Measurements from ENCODE around the gene NR2C2AP.

The NR2C2AP gene, protein sequence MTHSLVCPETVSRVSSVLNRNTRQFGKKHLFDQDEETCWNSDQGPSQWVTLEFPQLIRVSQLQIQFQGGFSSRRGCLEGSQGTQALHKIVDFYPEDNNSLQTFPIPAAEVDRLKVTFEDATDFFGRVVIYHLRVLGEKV

GRCh38 chr19:19203012-19203856 lies at the start of gene NR2C2AP:
TSS of gene NR2C2AP (minus strand) at chr19:19203414. CDS start at chr19:19203060, 354 bp downstream.
- peak within 1 kb of the TSS; percentile 89 for H3K27ac Mint-ChIP-seq

GRCh38 chr19:19250196-19250801 lies 47.1 kb upstream of the NR2C2AP start:
- H3K27ac Mint-ChIP-seq, result no peak overlapping the region
- no peak overlapping the region for H3K4me3 Mint-ChIP-seq
- H3K36me3 Mint-ChIP-seq (ENCODE audit: low read depth), result no peaks in the 10 kb centered on the region
- H3K27me3 Mint-ChIP-seq, result peaks cover 41% of the 10 kb centered on the region
- no peaks in the 10 kb centered on the region for H3K9me3 Mint-ChIP-seq
- no peaks in the 10 kb centered on the region for H3K4me1 Mint-ChIP-seq (ENCODE audit: low read depth)

More at GRCh38 chr19:19203012-19203856, at the start of gene NR2C2AP:
- peaks cover 13% of the 10 kb centered on the region for H3K36me3 Mint-ChIP-seq (ENCODE audit: low read depth)
- H3K4me3 Mint-ChIP-seq, result peak within 1 kb of the TSS; percentile 89
- no peaks in the 10 kb centered on the region for H3K9me3 Mint-ChIP-seq
- peaks cover 5% of the 10 kb centered on the region for H3K27me3 Mint-ChIP-seq
- peaks cover 28% of the 10 kb centered on the region for H3K4me1 Mint-ChIP-seq (ENCODE audit: low read depth)

DNA sequence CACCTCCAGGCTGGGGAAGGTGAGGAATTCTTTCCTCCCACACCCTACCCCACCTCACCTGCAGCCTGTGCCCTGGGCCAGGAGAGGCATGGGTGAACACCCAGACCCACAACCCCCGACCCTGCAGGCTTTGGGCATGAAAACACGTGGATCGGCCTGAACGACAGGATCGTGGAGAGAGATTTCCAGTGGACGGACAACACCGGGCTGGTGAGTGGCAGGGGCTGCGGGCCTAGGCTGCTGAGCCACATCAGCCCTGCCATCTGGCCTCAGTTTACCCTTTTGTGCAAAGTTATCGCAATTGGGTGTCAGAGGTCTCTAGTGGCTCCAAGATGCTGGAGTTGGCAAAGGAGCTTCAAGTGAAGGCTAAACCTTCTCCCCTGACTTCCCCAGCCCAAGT lies 37.3 kb upstream of the NR2C2AP start:
- Mint-ChIP-seq H3K4me3 (no peak overlapping the region), H3K27me3 (no peaks in the 10 kb centered on the region), H3K27ac (no peak overlapping the region), H3K36me3 (ENCODE audit: low read depth) (no peaks in the 10 kb centered on the region), H3K9me3 (peaks cover 7% of the 10 kb centered on the region), H3K4me1 (ENCODE audit: low read depth) (no peaks in the 10 kb centered on the region)

GRCh38 chr19:19239675-19240074 lies 36.5 kb upstream of the NR2C2AP start:
- Mint-ChIP-seq H3K36me3 (ENCODE audit: low read depth) (no peaks in the 10 kb centered on the region), H3K27me3 (no peaks in the 10 kb centered on the region), H3K4me1 (ENCODE audit: low read depth) (no peaks in the 10 kb centered on the region), H3K4me3 (no peak overlapping the region), H3K9me3 (peaks cover 7% of the 10 kb centered on the region), H3K27ac (no peak overlapping the region)

GRCh38 chr19:19238126-19238894 lies 35.1 kb upstream of the NR2C2AP start:
- Mint-ChIP-seq H3K27me3 (no peaks in the 10 kb centered on the region), H3K4me1 (ENCODE audit: low read depth) (no peaks in the 10 kb centered on the region), H3K27ac (no peak overlapping the region), H3K4me3 (no peak overlapping the region), H3K36me3 (ENCODE audit: low read depth) (no peaks in the 10 kb centered on the region), H3K9me3 (peaks cover 18% of the 10 kb centered on the region)

GRCh38 chr19:19236173-19236572 lies 33.0 kb upstream of the NR2C2AP start:
- H3K4me3 Mint-ChIP-seq, result no peak overlapping the region
- no peaks in the 10 kb centered on the region for H3K27me3 Mint-ChIP-seq
- no peaks in the 10 kb centered on the region for H3K36me3 Mint-ChIP-seq (ENCODE audit: low read depth)
- H3K9me3 Mint-ChIP-seq, result peaks cover 19% of the 10 kb centered on the region
- no peak overlapping the region for H3K27ac Mint-ChIP-seq
- H3K4me1 Mint-ChIP-seq (ENCODE audit: low read depth), result no peaks in the 10 kb centered on the region

DNA sequence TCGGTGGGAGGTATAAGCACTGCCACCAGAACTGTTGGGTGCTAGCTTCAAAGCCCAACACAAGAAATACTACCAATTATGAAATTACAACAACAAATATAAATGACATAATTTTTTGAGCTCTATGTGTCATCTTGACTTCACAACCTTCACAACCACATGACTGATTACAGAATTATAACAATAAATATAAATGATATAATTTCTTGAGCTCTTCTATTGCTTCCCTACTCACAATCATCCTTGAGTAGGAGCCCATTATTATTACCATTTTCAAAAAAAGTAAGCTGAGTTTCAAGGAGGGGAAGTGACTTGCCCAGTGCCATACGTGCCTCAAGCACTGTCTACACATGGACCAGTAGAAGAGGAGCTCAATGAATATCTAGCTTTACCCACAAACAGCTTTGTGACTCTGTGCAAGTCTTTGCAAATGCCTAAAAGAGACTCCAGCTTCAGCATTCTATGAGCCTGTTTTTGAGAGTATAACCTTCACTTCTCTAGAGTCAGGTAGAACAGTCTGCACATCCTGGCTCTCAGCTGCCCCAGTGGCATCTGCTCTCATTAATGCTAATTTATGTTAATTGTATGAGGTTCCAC lies 31.1 kb upstream of the NR2C2AP start:
- Mint-ChIP-seq H3K4me3 (no peak overlapping the region), H3K27me3 (no peaks in the 10 kb centered on the region), H3K27ac (no peak overlapping the region)

GRCh38 chr19:19232261-19232721 lies 29.1 kb upstream of the NR2C2AP start:
- Mint-ChIP-seq H3K4me1 (ENCODE audit: low read depth) (no peaks in the 10 kb centered on the region), H3K27me3 (peaks cover 12% of the 10 kb centered on the region), H3K9me3 (peaks cover 19% of the 10 kb centered on the region), H3K4me3 (no peak overlapping the region), H3K36me3 (ENCODE audit: low read depth) (no peaks in the 10 kb centered on the region), H3K27ac (no peak overlapping the region)

More for the DNA sequence above, 31.1 kb upstream of the NR2C2AP start:
- H3K9me3 Mint-ChIP-seq, result peaks cover 19% of the 10 kb centered on the region
- H3K4me1 Mint-ChIP-seq (ENCODE audit: low read depth), result no peaks in the 10 kb centered on the region
- H3K36me3 Mint-ChIP-seq (ENCODE audit: low read depth), result no peaks in the 10 kb centered on the region

DNA sequence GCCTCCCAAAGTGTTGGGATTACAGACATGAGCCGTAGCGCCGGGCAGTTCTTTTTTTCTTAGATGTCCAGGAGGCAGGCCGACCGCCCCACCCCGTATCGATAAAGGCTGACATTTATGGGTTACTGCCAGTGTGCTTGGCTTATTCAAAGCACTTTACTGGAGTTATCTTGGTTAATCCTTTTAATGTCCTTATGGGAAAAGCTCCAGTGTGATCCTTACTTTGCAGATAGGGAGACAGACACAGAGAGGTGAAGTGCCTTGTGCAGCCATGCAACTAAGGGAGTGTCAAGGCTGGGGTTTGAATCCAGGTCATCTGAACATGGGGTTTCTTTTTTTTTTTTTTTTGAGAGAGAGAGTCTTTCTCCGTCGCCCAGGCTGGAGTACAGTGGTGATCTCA lies 27.8 kb upstream of the NR2C2AP start:
- Mint-ChIP-seq H3K9me3 (peaks cover 15% of the 10 kb centered on the region), H3K27ac (no peak overlapping the region), H3K4me3 (no peak overlapping the region), H3K36me3 (ENCODE audit: low read depth) (no peaks in the 10 kb centered on the region), H3K4me1 (ENCODE audit: low read depth) (no peaks in the 10 kb centered on the region), H3K27me3 (peaks cover 16% of the 10 kb centered on the region)

DNA sequence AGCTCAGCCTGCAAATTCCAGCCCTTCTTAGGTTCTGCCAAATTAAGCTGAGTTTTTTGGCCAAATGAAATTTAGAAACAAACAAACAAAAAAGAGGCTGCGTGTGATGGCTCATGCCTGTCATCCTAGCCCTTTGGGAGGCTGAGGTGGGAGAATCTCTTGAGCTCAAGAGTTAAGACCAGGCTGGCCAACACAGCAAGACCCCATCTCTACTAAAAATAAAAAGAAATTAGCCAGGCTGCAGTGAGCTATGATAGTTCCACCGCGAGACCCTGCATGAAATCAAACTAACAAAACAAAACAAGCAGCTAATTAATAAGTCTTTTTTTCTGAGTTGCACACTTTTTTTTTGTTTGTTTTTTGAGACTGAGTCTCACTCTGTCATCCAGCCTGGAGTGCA lies 26.5 kb upstream of the NR2C2AP start:
- no peak overlapping the region for H3K4me3 Mint-ChIP-seq
- no peak overlapping the region for H3K27ac Mint-ChIP-seq
- peaks cover 16% of the 10 kb centered on the region for H3K27me3 Mint-ChIP-seq
- H3K4me1 Mint-ChIP-seq (ENCODE audit: low read depth), result no peaks in the 10 kb centered on the region
- H3K36me3 Mint-ChIP-seq (ENCODE audit: low read depth), result no peaks in the 10 kb centered on the region
- H3K9me3 Mint-ChIP-seq, result peaks cover 12% of the 10 kb centered on the region

GRCh38 chr19:19227217-19227616 lies 24.0 kb upstream of the NR2C2AP start:
- Mint-ChIP-seq H3K27ac (no peak overlapping the region), H3K27me3 (peaks cover 22% of the 10 kb centered on the region), H3K36me3 (ENCODE audit: low read depth) (no peaks in the 10 kb centered on the region), H3K4me3 (no peak overlapping the region), H3K9me3 (no peaks in the 10 kb centered on the region), H3K4me1 (ENCODE audit: low read depth) (no peaks in the 10 kb centered on the region)

DNA sequence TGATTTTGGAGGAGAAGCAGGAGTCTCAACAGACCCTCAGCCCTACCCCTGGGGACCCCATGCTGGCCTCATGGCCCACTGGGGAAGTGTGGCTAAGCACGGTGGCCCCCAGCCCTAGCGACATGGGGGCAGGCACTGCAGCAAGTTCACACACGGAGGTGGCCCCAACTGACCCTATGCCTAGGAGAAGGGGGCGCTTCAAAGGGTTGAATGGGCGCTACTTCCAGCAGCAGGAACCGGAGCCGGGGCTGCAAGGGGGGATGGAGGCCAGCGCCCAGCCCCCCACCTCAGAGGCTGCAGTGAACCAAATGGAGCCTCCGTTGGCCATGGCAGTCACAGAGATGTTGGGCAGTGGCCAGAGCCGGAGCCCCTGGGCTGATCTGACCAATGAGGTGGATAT lies 23.4 kb upstream of the NR2C2AP start:
- Mint-ChIP-seq H3K4me1 (ENCODE audit: low read depth) (no peaks in the 10 kb centered on the region), H3K9me3 (no peaks in the 10 kb centered on the region), H3K4me3 (no peak overlapping the region), H3K36me3 (ENCODE audit: low read depth) (no peaks in the 10 kb centered on the region), H3K27ac (no peak overlapping the region), H3K27me3 (peaks cover 22% of the 10 kb centered on the region)

DNA sequence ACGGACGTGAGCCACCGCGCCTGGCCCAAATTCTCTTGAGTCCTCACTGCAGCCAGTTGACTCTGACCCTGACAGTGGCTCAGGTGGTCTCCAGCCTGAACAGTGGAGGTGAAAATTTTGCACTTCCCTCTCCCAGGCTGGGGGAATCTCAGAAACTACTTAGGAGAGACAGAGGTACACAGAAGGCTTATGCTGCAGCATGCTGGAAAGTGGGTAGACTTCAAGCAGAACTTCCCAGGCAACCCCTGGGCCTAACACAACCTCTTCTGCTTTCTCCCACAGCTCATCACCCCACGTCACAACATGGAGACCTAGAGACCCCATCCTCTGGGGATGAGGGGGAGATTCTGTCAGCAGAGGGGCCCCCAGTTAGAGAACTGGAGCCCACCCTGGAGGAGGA lies 23.0 kb upstream of the NR2C2AP start:
- Mint-ChIP-seq H3K9me3 (no peaks in the 10 kb centered on the region), H3K4me1 (ENCODE audit: low read depth) (no peaks in the 10 kb centered on the region)

GRCh38 chr19:19224852-19225494 lies 21.8 kb upstream of the NR2C2AP start:
- H3K27me3 Mint-ChIP-seq, result peaks cover 22% of the 10 kb centered on the region
- H3K4me3 Mint-ChIP-seq, result peak overlapping the region; percentile 62
- H3K36me3 Mint-ChIP-seq (ENCODE audit: low read depth), result no peaks in the 10 kb centered on the region
- no peak overlapping the region for H3K27ac Mint-ChIP-seq
- no peaks in the 10 kb centered on the region for H3K9me3 Mint-ChIP-seq
- no peaks in the 10 kb centered on the region for H3K4me1 Mint-ChIP-seq (ENCODE audit: low read depth)

More for the DNA sequence above, 23.0 kb upstream of the NR2C2AP start:
- Mint-ChIP-seq H3K4me3 (no peak overlapping the region), H3K36me3 (ENCODE audit: low read depth) (no peaks in the 10 kb centered on the region), H3K27me3 (peaks cover 22% of the 10 kb centered on the region), H3K27ac (no peak overlapping the region)
